Ascending aorta (tissue), 2 donors: ENCODE results near the gene COL3A1. TPM values are rescaled to one million over a fixed set of nuclear protein-coding genes. Genes with fewer than 3 reads are reported as not detected.

Source experiments
- DNase-seq, 2 donors: peaks; one replicate each; pipeline ENCODE4 v3.0.0-alpha.2; 2019; ENCODE audit warnings: low spot score in 2 of 2
- H3K27ac ChIP-seq, 2 donors: fragments of 200-600 bp; sonication (generic); one replicate each; pipeline ENCODE4 v1.5.1; 2016 to 2017; ENCODE audit warnings: mild to moderate bottlenecking in 1 of 2
- H3K27me3 ChIP-seq: fragments of 200-600 bp; sonication (generic); one replicate; pipeline ENCODE4 v1.5.1; 2017
- H3K36me3 ChIP-seq, 2 donors: fragments of 200-600 bp; sonication (generic); one replicate each; pipeline ENCODE4 v1.5.1; 2016
- H3K4me1 ChIP-seq, 2 donors: fragments of 200-600 bp; sonication (generic); one replicate each; pipeline ENCODE4 v1.5.1; 2016 to 2017; ENCODE audit warnings: mild to moderate bottlenecking in 1 of 2
- H3K4me3 ChIP-seq, 2 donors: fragments of 200-600 bp; sonication (generic); one replicate each; pipeline ENCODE4 v1.5.1; 2016 to 2017; ENCODE audit warnings: mild to moderate bottlenecking in 1 of 2
- H3K9me3 ChIP-seq, 2 donors: fragments of 200-600 bp; sonication (generic); one replicate each; pipeline ENCODE4 v1.5.1; 2016
- intact Hi-C: fragments of 100-400 bp; cut with DNase I; formaldehyde crosslinking; loops from one replicate; pipeline ENCODE4 v1.15.1; 2023
- total RNA-seq: library from RNA; depleted of rRNA; stranded (reverse); fragments of >200 nt; gene quantifications from one replicate; pipeline ENCODE4 v1.1.0, GENCODE V29; 2016
- TF ChIP-seq, protein P1 (sequence below), 3 experiments: fragments of 200-600 bp in 2 of 3; fragments of 450-650 bp in 1 of 3; sonication (generic) in 2 of 3; IDR thresholded peaks; one replicate each; pipeline ENCODE4 v1.5.1; 2016 to 2019; ENCODE audit warnings: antibody characterized with exemption in 3 of 3, mild to moderate bottlenecking in 1 of 3, moderate library complexity in 1 of 3

Gene COL3A1
- total RNA-seq, 1 donor from 2014 or later: 411 TPM

DNA sequence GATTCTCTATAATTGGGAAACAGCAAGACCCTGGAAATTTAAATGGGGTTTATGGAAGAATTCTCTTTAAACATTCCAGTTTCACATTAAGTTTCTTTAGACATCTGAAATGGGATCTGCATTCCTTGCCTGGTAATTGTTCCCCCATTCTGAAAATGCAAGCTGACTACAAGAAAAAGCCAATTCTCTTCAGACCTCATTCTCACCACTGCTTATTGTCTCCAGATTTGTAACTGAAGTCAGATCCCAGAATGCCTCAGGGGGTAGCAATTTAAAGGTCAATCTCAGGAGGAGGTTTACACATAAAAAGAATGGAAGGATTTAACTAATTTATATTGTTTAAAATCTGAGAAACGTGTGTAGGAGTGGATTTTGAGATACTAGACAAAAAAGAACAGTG, 41.2 kb downstream of the COL3A1 start:
- peaks cover 16 to 23% of the 10 kb centered on the region in 2 donors for H3K36me3 ChIP-seq
- peaks cover 6 to 21% of the 10 kb centered on the region in 2 donors for H3K4me1 ChIP-seq
- H3K27ac ChIP-seq: peak overlapping the region; percentile 77 to 78
- no peaks in the 10 kb centered on the region for H3K27me3 ChIP-seq
- TF ChIP-seq, protein P1, sequence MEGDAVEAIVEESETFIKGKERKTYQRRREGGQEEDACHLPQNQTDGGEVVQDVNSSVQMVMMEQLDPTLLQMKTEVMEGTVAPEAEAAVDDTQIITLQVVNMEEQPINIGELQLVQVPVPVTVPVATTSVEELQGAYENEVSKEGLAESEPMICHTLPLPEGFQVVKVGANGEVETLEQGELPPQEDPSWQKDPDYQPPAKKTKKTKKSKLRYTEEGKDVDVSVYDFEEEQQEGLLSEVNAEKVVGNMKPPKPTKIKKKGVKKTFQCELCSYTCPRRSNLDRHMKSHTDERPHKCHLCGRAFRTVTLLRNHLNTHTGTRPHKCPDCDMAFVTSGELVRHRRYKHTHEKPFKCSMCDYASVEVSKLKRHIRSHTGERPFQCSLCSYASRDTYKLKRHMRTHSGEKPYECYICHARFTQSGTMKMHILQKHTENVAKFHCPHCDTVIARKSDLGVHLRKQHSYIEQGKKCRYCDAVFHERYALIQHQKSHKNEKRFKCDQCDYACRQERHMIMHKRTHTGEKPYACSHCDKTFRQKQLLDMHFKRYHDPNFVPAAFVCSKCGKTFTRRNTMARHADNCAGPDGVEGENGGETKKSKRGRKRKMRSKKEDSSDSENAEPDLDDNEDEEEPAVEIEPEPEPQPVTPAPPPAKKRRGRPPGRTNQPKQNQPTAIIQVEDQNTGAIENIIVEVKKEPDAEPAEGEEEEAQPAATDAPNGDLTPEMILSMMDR (IDR thresholded peaks at IDR 0.05): no peak
- no peak for DNase-seq
- intact Hi-C loops: loop anchor here (10.0 kb wide), 1 partner anchor 399 kb away; no protein-coding TSS in a partner anchor
- no peaks in the 10 kb centered on the region for H3K9me3 ChIP-seq
- H3K4me3 ChIP-seq: no peak overlapping the region

- DNase-seq: no peak
- Histone ChIP-seq H3K4me3 (no peak overlapping the region), H3K9me3 (no peaks in the 10 kb centered on the region), H3K4me1 (peaks cover 3 to 24% of the 10 kb centered on the region in 2 donors), H3K27me3 (no peaks in the 10 kb centered on the region), H3K36me3 (peaks cover 6 to 13% of the 10 kb centered on the region in 2 donors), H3K27ac (peak overlapping the region; percentile 77 to 78)
- TF ChIP-seq, protein P1 (IDR thresholded peaks at IDR 0.05): no peak
- intact Hi-C loops: loop anchor here (10.0 kb wide), 1 partner anchor 398 kb away; no protein-coding TSS in a partner anchor
Measured at GRCh38 chr2:189016311-189016861, 42.2 kb downstream of the COL3A1 start.

DNA sequence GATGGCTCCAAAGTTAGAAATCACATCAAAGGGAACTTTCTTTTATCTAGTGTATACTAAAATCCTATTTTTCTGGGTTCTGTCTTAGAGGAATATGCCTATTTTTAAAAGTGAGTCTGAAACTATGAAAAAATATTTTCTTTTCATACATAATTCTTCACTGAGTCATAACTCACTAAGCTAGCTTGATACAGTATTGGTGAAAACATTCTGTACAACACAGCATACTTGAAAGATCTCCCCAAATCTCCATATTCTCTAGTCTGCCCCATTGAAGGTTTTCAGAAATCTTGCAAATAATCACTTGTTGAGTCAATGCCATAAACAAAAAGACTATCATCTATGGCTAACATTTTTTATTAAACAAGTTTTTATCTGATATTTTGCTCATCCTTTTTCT, 44.5 kb downstream of the COL3A1 start:
- DNase-seq: no peak
- Histone ChIP-seq H3K4me3 (no peak overlapping the region), H3K9me3 (no peaks in the 10 kb centered on the region), H3K27me3 (no peaks in the 10 kb centered on the region), H3K4me1 (peaks cover 3 to 29% of the 10 kb centered on the region in 2 donors), H3K36me3 (no peaks in the 10 kb centered on the region), H3K27ac (peak overlapping the region; percentile 77 to 78)
- intact Hi-C loops: loop anchor here (10.0 kb wide), 1 partner anchor 396 kb away; no protein-coding TSS in a partner anchor
- TF ChIP-seq, protein P1 (IDR thresholded peaks at IDR 0.05): no peak

DNA sequence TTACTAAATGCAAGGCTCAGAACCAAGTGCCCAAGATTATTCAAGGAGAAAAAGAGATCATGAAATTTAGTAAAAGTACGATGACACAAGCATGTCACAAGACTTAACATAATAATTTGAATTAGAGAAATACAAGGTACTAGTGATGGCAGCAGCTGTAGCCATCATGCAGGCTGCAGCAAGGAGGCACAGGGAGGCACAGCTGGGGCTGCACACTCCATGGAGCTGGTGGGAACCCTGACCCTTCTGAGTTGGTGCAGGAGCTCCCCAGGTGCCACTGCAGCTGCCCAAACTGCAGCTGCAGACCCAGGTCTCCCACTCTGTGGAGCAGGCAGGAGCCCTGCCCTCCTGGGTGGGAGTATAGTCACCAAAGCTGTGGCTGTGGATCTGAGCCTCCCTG, 46.0 kb downstream of the COL3A1 start:
- peak overlapping the region; percentile 11 to 81 for H3K27ac ChIP-seq
- intact Hi-C loops: no loop called here

GRCh38 chr2:189022053-189022481, 47.9 kb downstream of the COL3A1 start:
- no peaks in the 10 kb centered on the region for H3K9me3 ChIP-seq
- TF ChIP-seq, protein P1 (IDR thresholded peaks at IDR 0.05): no peak
- H3K36me3 ChIP-seq: no peaks in the 10 kb centered on the region
- H3K27me3 ChIP-seq: no peaks in the 10 kb centered on the region
- H3K4me1 ChIP-seq: peaks cover 3 to 17% of the 10 kb centered on the region in 2 donors
- no peak overlapping the region for H3K4me3 ChIP-seq
- peak overlapping the region; percentile 80 to 81 for H3K27ac ChIP-seq
- DNase-seq: peak in 1 of 2 donors; percentile 73
- intact Hi-C loops: no loop called here

More for the DNA sequence above, 46.0 kb downstream of the COL3A1 start:
- no peak for DNase-seq
- Histone ChIP-seq H3K27me3 (no peaks in the 10 kb centered on the region), H3K9me3 (no peaks in the 10 kb centered on the region), H3K36me3 (no peaks in the 10 kb centered on the region), H3K4me1 (peaks cover 3 to 20% of the 10 kb centered on the region in 2 donors), H3K4me3 (no peak overlapping the region)
- TF ChIP-seq, protein P1 (IDR thresholded peaks at IDR 0.05): no peak
